HPDE6-E6E7 (cell line): ENCODE results near the gene GRIN1.

Experiments used
- DNase-seq: peaks from one replicate; pipeline ENCODE4 v3.0.0; 2011; ENCODE audit warnings: missing footprints; ENCODE audit errors: extremely low spot score

The GRIN1 gene

DNA sequence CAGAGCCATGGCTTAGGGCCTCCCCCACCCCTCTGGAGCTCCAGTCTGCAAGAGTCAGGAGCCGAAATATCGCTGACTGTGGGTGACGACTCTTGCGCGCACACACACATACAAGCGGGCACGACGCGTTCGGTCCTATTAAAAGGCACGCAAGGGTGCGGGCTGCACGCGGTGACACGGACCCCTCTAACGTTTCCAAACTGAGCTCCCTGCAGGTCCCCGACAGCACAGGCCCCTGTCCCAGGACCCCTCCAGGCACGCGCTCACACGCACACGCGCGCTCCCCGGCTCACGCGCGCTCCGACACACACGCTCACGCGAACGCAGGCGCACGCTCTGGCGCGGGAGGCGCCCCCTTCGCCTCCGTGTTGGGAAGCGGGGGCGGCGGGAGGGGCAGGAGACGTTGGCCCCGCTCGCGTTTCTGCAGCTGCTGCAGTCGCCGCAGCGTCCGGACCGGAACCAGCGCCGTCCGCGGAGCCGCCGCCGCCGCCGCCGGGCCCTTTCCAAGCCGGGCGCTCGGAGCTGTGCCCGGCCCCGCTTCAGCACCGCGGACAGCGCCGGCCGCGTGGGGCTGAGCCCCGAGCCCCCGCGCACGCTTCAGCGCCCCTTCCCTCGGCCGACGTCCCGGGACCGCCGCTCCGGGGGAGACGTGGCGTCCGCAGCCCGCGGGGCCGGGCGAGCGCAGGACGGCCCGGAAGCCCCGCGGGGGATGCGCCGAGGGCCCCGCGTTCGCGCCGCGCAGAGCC, at the start of gene GRIN1:
TSS of gene GRIN1 (plus strand) at position 433 of the 746 bp plus-strand sequence. CDS start 333 bp downstream, outside the sequence.
- DNase-seq = no peak

DNA sequence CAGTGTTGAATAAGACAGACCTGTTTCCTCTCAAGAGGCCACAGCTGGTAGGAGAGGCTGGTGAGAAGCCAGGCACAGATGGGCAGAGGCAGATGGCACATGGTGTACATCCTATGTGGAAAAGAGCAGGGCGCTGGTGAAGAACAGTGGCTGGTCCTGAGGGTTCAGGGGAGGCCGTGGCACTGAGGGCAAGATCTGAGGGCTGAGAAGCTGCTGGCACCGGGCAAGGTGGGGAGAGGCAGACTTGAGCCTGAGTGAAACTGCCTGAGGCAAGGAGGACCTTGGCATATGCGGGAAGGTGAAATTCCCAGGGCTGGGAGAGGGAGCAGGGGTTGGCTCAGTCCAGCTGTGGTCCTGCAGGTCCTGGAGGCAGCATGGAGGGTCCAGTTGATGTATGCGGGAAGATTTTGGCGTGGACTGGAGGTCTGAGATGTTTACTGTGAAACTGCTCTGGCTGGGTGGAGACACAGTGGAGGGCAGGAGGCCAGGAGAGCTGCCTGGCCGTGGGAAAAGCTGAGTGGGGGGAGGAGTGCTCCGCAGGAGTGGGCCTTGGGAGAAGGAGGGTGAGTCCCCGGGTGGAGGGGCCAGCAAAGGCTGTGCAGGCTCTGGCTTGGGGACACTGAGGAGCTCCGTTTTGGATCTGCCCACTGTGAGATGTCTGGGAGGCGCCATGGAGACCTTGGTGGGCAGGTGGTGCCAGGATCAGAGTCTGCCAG, 49.6 kb upstream of the GRIN1 start:
- no peak for DNase-seq

DNA sequence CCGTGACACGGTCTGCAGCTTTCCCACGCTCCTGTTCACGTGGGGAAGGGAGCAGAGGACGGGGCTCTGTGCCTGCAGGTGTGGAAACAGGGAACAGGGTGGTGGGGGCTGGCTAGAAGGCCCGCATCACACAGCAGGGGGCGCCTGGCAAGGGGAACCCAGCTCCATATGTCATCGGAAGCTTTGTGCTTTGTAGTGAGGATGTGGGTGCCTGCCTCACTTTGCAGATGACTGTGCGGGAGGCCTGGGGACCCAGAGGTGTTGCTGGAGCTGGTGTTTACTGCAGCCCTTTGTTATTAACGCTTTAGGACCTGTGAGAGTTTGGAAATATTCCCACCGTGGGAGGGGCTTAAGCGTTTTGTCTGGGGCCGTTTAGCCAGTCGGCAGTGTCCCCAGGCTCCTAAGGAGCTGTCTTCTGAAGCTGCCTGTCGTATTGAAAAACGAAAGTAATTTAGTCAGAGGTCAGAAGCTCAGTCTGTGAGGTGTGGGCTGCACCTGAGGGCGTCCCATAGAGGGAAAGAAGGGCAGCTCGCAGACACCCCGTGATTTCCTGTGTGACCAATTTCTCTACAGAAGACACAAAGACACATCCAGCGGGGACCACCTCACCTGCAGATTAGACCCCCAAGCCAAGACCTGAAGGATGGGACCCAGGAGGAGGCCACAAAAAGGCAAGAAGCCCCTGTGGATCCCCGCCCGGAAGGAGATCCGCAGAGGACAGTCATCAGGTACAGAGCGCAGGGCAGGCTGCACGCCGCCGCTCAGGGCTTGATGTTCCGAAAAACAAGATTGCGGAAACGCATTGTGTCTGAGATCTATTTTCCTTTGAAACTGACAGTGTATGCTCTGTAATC, 43.1 kb upstream of the GRIN1 start:
- no peak for DNase-seq

DNA sequence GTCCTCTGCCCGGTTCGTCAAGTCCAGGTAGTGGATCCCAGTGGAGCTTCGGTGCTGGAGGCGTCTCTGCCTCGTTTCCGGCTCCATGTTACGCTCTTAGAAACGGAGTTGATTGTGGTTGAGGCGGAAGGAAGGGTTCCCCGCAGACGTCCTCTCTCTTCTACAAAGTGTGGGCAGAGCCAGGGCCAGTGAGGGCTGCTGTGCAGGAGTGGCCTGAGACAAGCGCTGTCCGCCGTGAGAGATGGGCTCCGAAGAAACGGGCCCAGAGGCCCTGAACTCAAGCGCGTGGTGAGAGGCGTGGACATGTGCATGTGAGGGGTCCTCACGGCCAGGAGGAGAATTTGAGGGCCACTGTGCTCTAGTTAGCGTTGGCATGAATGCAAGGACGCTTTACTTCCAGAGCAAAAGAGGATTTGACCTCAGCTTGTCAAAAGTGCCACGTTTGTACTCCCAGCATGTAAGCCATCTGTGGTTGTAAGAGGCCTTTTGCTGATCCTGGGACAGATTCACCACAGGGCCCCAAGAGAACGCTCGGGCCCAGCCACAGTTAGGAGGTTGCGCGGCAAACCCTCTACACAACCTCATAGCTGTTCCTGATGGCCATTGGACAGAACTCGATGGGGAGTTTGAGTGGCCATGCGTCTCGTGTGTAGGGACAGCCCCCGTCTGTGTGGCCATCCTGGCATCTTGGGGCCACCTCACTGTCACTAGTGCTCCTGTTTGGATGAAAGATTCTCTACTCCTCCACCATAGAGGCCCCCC, 42.0 kb upstream of the GRIN1 start:
- DNase-seq = no peak

DNA sequence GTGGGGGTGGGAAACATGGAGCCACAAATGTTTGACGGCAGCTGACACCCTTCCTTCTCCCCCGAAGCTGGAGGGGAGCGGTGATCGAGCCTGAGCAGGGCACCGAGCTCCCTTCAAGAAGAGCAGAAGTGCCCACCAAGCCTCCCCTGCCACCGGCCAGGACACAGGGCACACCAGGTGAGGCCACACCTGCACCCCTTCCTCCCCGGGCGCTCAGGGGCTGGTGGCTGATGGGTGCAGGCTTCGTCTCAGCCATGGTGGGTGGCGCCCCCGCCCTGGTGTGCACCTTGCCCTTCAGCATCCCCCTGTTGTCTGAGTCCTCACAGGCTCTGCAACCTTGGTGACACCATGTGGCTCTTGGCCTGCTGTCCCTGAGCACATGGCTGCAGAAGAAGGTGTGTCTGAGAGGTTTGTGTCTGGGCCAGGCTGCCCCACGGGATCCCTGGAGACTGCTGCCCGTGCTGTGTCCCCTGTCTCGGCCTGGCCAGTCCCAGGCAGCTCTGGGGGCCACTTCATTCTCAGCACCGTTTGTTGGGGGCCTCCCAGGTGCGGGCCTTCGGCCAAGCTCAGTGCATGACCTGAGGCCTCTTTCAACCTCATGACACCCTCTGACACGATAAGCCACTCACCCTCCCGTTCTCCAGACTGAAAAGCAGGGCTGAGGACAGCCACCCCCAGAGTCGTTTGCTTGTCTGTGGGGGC, 41.0 kb upstream of the GRIN1 start:
- DNase-seq = no peak

DNA sequence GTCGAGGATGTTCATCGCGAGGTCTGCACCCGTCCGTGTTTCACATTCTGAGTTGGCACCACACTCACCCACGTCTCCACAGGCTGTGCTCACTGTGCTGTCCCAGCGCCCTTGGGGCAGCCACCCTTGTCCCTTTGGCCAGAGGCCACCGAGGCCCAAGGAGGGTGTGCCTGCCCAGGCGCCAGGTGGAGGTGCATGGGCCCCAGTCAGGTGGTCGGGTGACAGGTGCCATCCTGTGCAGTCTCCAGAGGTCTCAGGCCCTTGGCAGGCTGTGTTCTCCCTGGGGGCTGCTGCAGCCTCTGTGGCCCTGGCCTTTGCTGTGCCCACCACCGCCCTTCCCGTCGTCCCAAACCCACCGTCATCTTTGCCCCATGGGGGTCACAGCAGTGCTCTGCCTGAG, 39.7 kb upstream of the GRIN1 start:
- no peak for DNase-seq

DNA sequence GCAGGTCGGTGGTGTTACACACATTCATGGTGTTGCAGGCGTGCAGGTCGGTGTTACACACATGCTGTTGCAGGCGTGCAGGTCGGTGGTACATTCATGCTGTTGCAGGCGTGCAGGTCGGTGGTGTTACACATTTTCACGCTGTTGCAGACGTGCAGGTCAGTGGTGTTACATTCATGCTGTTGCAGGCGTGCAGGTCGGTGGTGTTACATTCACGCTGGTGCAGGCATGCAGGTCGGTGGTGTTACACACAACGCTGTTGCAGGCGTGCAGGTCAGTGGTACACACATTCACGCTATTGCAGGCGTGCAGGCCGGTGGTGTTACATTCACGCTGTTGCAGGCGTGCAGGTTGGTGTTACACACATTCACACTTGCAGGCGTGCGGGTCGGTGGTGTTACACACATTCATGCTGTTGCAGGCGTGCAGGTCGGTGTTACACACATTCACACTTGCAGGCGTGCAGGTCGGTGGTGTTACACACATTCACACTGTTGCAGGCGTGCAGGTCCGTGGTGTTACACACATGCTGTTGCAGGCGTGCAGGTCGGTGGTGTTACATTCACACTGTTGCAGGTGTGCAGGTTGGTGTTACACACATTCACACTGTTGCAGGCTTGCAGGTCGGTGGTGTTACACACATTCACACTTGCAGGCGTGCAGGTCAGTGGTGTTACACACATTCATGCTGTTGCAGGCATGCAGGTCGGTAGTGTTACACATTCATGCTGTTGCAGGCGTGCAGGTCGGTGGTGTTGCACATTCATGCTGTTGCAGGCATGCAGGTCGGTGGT, 35.6 kb upstream of the GRIN1 start:
- no peak for DNase-seq

DNA sequence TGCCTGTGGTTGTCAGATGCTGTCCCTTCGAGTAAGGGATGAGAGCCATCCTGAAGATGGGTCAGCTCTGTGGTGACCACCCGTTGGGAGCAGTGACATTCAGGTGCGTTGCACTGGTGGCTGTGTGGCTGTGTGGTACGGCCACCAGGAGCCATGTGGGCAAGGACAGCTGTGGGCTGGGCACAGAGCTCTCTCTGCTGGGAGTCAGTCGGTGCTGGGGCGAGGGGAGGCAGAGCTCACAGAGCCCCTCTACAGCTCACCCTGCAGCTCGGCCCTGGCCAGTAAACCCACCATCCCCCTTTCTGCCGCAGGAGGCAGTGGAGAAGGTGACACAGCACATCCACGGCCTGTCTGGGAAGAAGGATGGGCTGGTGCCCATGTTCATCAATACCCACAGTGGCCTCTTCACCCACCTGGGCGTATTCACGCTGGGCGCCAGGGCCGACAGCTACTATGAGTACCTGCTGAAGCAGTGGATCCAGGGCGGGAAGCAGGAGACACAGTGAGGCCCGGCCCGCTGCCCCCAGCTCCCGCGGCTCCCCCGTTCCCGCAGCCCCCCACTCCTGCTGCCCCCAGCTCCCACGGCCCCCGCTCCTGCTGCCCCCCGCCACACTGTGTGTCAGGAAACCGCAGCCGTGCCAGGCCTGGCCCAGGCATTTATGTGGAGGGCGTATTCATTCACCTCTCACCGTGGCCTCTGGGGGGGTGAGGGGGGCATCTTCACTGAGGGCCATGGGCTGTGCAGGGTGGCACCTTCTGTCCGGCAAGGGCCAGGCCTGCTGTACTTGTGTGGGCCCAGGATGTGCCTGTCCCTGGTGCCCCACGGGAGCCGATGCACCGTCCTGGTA, 32.9 kb upstream of the GRIN1 start:
- DNase-seq = no peak

DNA sequence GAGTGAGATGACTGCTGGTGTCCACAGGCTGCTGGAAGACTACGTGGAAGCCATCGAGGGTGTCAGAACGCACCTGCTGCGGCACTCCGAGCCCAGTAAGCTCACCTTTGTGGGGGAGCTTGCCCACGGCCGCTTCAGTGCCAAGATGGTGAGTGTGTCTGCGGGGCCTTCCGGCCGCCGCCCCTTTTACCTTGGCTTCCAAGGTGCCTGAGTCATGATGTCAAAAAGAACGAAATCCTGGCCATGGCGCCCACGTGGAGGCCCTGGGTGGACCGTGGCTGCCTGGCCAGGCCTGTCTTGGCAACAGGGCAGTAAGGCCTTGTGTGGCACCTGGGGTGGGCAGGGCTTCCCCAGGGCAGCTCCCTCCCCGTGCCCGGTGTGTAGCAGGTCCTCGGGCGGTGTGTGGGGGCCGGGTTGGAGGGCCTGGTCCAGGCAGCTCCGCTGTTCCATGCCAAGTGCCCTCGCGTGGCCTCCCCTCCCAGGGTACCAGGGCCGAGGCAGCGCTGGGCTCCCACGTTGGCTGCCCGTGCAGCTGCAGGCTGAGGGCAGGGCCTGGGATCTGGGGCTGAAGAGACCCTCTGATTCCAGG, 32.2 kb upstream of the GRIN1 start:
- no peak for DNase-seq

DNA sequence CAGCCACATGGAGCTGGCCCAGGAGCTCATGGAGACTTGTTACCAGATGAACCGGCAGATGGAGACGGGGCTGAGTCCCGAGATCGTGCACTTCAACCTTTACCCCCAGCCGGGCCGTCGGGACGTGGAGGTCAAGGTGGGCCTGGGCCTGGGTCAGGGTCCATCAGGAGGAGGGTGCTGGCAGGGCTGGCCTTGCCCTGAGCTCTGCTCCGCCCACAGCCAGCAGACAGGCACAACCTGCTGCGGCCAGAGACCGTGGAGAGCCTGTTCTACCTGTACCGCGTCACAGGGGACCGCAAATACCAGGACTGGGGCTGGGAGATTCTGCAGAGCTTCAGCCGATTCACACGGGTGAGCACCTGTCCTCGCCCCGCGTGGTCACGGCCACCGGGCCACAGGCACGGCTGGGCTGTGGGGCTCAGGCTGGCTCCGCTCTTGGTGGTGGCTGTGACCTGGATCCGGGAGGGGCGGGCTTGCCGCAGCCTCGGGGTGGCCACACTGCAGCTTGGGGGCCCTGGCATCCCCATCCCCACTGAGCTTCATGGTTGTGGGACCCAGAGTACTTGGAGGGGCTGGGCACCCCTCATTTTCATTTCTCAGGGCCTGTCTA, 31.5 kb upstream of the GRIN1 start:
- DNase-seq = no peak

DNA sequence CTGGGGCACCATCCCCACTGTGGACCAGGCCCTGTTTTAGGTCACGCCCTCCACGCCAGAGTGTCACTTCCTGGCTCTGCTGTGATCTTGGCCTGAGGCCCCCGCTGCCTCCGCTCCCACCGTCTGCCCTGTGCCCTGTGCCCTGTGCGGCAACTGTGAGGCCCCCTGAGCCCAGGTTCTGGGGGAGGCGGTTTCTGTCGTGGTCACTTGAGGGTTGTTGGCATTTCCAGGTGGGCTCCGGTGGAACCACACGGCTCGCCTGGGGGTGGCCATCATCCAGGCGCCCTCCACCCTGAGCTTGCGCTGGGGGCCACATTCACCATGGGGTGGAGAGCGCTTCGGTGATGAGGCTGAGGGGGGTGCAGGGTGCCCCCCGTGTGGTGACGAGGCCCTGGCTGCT, 31.0 kb upstream of the GRIN1 start:
- no peak for DNase-seq

DNA sequence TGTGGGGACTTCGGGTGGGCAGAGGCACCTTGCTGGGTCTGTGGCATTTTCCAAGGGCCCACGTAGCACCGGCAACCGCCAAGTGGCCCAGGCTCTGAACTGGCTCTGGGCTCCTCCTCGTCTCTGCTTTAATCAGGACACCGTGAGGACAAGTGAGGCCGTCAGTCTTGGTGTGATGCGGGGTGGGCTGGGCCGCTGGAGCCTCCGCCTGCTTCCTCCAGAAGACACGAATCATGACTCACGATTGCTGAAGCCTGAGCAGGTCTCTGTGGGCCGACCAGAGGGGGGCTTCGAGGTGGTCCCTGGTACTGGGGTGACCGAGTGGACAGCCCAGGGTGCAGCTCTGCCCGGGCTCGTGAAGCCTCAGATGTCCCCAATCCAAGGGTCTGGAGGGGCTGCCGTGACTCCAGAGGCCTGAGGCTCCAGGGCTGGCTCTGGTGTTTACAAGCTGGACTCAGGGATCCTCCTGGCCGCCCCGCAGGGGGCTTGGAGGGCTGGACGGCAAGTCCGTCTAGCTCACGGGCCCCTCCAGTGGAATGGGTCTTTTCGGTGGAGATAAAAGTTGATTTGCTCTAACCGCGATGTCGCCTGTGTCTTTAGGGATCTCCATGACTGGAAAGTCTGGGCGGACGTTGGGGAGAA, 30.2 kb upstream of the GRIN1 start:
- no peak for DNase-seq

DNA sequence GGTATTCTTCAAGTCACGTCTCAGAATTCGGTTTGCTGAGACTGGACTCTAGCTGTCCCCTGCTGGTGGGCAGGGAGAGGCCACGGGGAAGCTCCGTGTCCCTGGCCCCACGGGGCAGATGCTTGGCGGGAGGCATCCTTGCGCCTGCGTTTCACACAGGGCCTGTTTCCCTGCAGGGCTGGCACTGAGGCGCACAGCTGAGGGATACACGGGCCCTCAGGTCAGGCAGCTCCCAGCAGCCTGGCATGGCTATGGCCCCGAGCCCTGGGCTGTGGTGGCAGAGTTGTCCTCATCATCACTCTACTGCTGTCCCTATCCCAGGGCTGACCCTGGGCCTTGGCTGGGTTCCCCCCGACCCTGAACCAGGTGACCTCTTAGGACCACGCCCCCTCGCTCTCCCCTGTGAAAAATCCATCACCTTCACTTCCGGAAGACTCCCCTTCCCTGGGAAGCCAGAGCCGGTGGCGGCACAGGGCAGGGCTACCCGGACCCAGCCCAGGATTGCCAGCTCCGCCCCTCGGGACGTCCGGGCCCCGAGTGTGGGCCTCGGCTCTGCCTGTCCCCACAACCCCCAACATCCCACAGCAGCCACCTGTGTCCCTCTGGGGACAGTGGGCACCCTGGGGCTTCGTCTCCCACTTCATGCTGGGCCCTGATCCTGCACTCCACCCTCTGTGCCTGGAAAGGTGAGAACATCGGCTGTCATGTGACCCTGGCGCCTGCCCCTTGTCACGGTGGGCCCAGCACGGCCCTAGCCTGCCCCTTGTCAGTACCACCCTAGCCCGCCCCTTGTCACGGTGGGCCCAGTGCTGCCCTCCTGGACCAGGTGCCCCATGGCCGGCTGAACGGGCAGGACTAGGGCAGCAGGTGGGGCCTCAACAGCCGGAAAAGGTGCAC, 29.5 kb upstream of the GRIN1 start:
- DNase-seq = no peak

DNA sequence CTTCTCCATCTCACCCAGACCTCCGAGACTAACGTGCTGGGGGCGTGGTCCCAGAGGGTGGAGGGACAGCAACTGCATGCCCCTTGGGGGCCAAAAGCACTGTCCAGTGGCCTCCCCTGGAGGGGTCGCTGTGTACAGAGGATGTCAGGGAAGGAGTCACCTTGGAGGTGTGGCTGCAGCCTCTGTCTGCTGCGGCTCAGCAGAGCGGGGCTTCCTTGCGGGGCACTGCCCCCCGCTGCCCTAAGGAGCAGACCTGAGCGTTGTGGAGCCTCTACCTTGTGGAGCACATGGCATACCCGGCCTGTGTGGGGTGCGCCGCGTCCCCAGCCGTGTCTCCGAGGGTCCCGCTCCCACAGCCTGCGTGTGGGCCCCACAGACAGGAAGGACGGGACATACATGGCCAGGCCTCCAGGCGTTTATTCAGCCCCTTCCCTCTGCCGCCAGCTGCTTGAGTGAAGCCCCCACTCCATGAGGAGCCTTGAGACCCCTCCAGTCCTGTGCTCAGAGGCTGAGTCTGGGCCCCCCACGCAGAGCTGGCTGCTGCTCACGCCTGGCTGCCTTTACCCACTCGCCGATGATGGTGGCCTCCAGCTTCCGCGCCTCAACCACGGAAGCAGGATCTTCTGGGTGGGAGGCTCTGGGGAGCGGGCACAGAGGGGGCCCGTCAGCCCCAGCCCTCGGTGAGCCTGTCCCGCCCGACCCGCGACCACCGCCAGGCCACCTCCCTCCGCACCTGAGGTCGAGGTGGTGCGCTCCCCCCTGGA, 28.6 kb upstream of the GRIN1 start:
- DNase-seq = no peak

DNA sequence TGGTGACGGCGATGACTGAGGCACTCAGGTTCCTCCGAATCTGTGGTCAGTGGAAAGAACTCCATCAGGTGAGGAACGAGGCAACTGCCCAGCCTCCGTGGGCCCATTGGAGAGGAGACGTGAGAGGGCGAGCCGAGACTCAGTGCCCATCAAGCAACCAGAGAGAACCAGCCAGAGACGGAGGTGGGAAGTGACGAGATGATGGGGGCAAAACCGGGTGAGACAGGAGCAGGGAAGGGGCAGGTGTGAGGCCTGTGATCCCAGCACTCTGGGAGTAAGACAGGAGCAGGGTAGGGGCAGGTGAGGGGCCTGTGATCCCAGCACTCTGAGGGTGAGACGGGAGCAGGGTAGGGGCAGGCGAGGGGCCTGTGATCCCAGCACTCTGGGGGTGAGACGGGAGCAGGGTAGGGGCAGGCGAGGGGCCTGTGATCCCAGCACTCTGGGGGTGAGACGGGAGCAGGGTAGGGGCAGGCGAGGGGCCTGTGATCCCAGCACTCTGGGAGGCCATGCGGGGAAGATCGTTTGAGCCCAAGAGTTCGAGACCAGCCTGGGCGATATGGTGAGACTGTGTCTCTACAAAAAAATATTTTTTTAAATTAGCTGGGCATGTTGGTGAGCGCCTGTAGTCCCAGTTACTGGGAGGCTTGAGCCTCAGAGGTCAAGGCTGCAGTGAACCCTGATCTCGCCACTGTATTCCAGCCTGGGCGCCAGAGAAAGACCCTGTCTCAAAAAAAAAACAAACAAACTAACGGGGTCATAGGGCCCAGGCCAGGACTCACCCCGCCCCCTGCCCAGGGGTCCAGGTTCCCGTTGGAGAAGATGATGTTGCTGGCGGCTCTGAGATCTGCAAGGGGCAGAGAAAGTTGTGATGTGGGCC, 27.8 kb upstream of the GRIN1 start:
- no peak for DNase-seq
